ENCODE data around the gene RNPS1.
A peak's percentile ranks its signal among the peaks of the same experiment; 100 is the strongest.

The RNPS1 gene

GRCh38 chr16:2267913-2268666 is at the start of gene RNPS1:
TSS of gene RNPS1 (minus strand) at chr16:2268126. CDS start at chr16:2264643, 3,483 bp downstream.
- peak; percentile 91 to 93 for DNase-seq (ENCODE audit: extremely low read depth in 1 of 2, low read depth in 1 of 2)

- DNase-seq (ENCODE audit: extremely low read depth in 1 of 2, low read depth in 1 of 2) = no peak
Observed at GRCh38 chr16:2317231-2318020, 49.5 kb upstream of the RNPS1 start.

GRCh38 chr16:2308089-2308962 is 40.4 kb upstream of the RNPS1 start:
- DNase-seq (ENCODE audit: extremely low read depth in 1 of 2, low read depth in 1 of 2) = no peak

GRCh38 chr16:2299915-2300192 is 31.9 kb upstream of the RNPS1 start:
- no peak for DNase-seq (ENCODE audit: extremely low read depth in 1 of 2, low read depth in 1 of 2)

- DNase-seq (ENCODE audit: extremely low read depth in 1 of 2, low read depth in 1 of 2) = no peak
Observed at GRCh38 chr16:2299121-2299914, 31.4 kb upstream of the RNPS1 start.

GRCh38 chr16:2298621-2299020 is 30.7 kb upstream of the RNPS1 start:
- no peak for DNase-seq (ENCODE audit: extremely low read depth in 1 of 2, low read depth in 1 of 2)

GRCh38 chr16:2297506-2297860 is 29.6 kb upstream of the RNPS1 start:
- DNase-seq (ENCODE audit: extremely low read depth in 1 of 2, low read depth in 1 of 2) = no peak

GRCh38 chr16:2296661-2297505 is 29.0 kb upstream of the RNPS1 start:
- no peak for DNase-seq (ENCODE audit: extremely low read depth in 1 of 2, low read depth in 1 of 2)

GRCh38 chr16:2295056-2295798 is 27.3 kb upstream of the RNPS1 start:
- no peak for DNase-seq (ENCODE audit: extremely low read depth in 1 of 2, low read depth in 1 of 2)

- DNase-seq (ENCODE audit: extremely low read depth in 1 of 2, low read depth in 1 of 2) = no peak
Observed at GRCh38 chr16:2292221-2292620, 24.3 kb upstream of the RNPS1 start.

GRCh38 chr16:2289282-2289681 is 21.4 kb upstream of the RNPS1 start:
- DNase-seq (ENCODE audit: extremely low read depth in 1 of 2, low read depth in 1 of 2) = no peak

- no peak for DNase-seq (ENCODE audit: extremely low read depth in 1 of 2, low read depth in 1 of 2)
Observed at GRCh38 chr16:2288726-2289125, 20.8 kb upstream of the RNPS1 start.

- no peak for DNase-seq (ENCODE audit: extremely low read depth in 1 of 2, low read depth in 1 of 2)
Observed at GRCh38 chr16:2287916-2288547, 20.1 kb upstream of the RNPS1 start.

GRCh38 chr16:2286550-2286949 is 18.6 kb upstream of the RNPS1 start:
- DNase-seq (ENCODE audit: extremely low read depth in 1 of 2, low read depth in 1 of 2) = no peak

- DNase-seq (ENCODE audit: extremely low read depth in 1 of 2, low read depth in 1 of 2) = no peak
Observed at GRCh38 chr16:2285731-2286191, 17.8 kb upstream of the RNPS1 start.

GRCh38 chr16:2284797-2285576 is 17.1 kb upstream of the RNPS1 start:
- DNase-seq (ENCODE audit: extremely low read depth in 1 of 2, low read depth in 1 of 2) = no peak

- no peak for DNase-seq (ENCODE audit: extremely low read depth in 1 of 2, low read depth in 1 of 2)
Observed at GRCh38 chr16:2284001-2284770, 16.3 kb upstream of the RNPS1 start.

Measured in stimulated activated CD8-positive, alpha-beta memory T cell treated with anti-CD3 and anti-CD28 coated beads, Interleukin-7, amount 100 ng/mL, for 48 hours (primary cell).